SK-N-SH (cell line): Measurements from ENCODE around the gene DPAGT1.
A peak's percentile ranks its signal among the peaks of the same experiment; 100 is the strongest.

Source experiments
- CTCF ChIP-seq: fragments of 200-600 bp; sonication (generic); IDR thresholded peaks from 2 replicates; pipeline ENCODE4 v1.6.1; 2017; ENCODE audit warnings: antibody characterized with exemption, mild to moderate bottlenecking, moderate library complexity
- EP300 ChIP-seq, 2 experiments: IDR thresholded peaks; 2 replicates each; pipeline versions ENCODE4 v1.4.0 to v1.6.1; 2012; ENCODE audit warnings: borderline replicate concordance in 1 of 2, low read depth in 1 of 2, low read length in 1 of 2
- IRF3 ChIP-seq: fragments of 150-350 bp; IDR thresholded peaks from 2 replicates; pipeline ENCODE4 v1.6.1; 2016; ENCODE audit warnings: mild to moderate bottlenecking, low read depth, low read length
- MXI1 ChIP-seq: IDR thresholded peaks from 2 replicates; pipeline ENCODE4 v1.6.1; 2012; ENCODE audit warnings: mild to moderate bottlenecking, low read depth, low read length, improper control_type of control experiment
- NFIC ChIP-seq: IDR thresholded peaks from 2 replicates; pipeline ENCODE4 v1.4.0; 2012; ENCODE audit warnings: borderline replicate concordance
- NRF1 ChIP-seq: IDR thresholded peaks from 2 replicates; pipeline ENCODE4 v1.6.1; 2012; ENCODE audit warnings: low read depth, mild to moderate bottlenecking, low read length
- POLR2AphosphoS5 ChIP-seq: IDR thresholded peaks from 2 replicates; pipeline ENCODE4 v1.6.1; 2012; ENCODE audit warnings: low read depth, low read length
- TCF12 ChIP-seq: IDR thresholded peaks from 2 replicates; pipeline ENCODE4 v1.4.0; 2012
- YY1 ChIP-seq: IDR thresholded peaks from 2 replicates; pipeline ENCODE4 v1.4.0; 2012; ENCODE audit warnings: low read depth, mild to moderate bottlenecking

- TF ChIP-seq CTCF (peak; percentile 28; the same call in 1 of the 2 replicates), NRF1 (no peak), EP300 (IDR thresholded peaks at IDR 0.05; ENCODE audit: borderline replicate concordance in 1 of 2, low read depth in 1 of 2, low read length in 1 of 2) (no peak), YY1 (no peak), IRF3 (no peak), POLR2AphosphoS5 (no peak), MXI1 (no peak; the same call in 1 of the 2 replicates), NFIC (no peak), TCF12 (no peak)
Observed at GRCh38 chr11:119100994-119101758, 477 bp downstream of the DPAGT1 start.
